SH-SY5Y (cell line): ENCODE measurements around the gene CDHR1.

Source experiments
- GATA2 ChIP-seq: IDR thresholded peaks from 2 replicates; pipeline ENCODE4 v1.6.1; 2011; ENCODE audit warnings: mild to moderate bottlenecking, low read depth, low read length
- GATA3 ChIP-seq: IDR thresholded peaks from 2 replicates; pipeline ENCODE4 v1.6.1; 2011; ENCODE audit warnings: low read depth, mild to moderate bottlenecking, low read length, moderate library complexity

Gene CDHR1

GRCh38 chr10:84230359-84230758, 36.0 kb downstream of the CDHR1 start:
- TF ChIP-seq GATA3 (no peak), GATA2 (no peak)

- TF ChIP-seq GATA2 (no peak), GATA3 (no peak)
Observed at GRCh38 chr10:84232376-84232775, 38.0 kb downstream of the CDHR1 start.

- TF ChIP-seq GATA3: no peak
- TF ChIP-seq GATA2: no peak
Observed at GRCh38 chr10:84233940-84234339, 39.6 kb downstream of the CDHR1 start.

- TF ChIP-seq GATA3: no peak
- no peak for TF ChIP-seq GATA2
Observed at GRCh38 chr10:84234479-84234878, 40.1 kb downstream of the CDHR1 start.

- TF ChIP-seq GATA2 (no peak), GATA3 (no peak)
Observed at GRCh38 chr10:84235096-84235495, 40.8 kb downstream of the CDHR1 start.

- TF ChIP-seq GATA2: no peak
- no peak for TF ChIP-seq GATA3
Observed at GRCh38 chr10:84236807-84237198, 42.5 kb downstream of the CDHR1 start.

GRCh38 chr10:84237199-84238051, 43.1 kb downstream of the CDHR1 start:
- TF ChIP-seq GATA2 (no peak), GATA3 (no peak)

- TF ChIP-seq GATA3 (no peak), GATA2 (no peak)
Observed at GRCh38 chr10:84238909-84239308, 44.6 kb downstream of the CDHR1 start.

- no peak for TF ChIP-seq GATA3
- no peak for TF ChIP-seq GATA2
Observed at GRCh38 chr10:84241185-84241790, 47.0 kb downstream of the CDHR1 start, which contains the start of gene LRIT1. LRIT1 (minus strand) TSS chr10:84241546; CDS start chr10:84241439, 107 bp downstream.

- TF ChIP-seq GATA2 (no peak), GATA3 (no peak)
Observed at GRCh38 chr10:84243759-84244158, 49.4 kb downstream of the CDHR1 start.

- no peak for TF ChIP-seq GATA2
- no peak for TF ChIP-seq GATA3
Observed at GRCh38 chr10:84244651-84245270, 50.4 kb downstream of the CDHR1 start, which contains the start of gene RGR. RGR (plus strand) TSS chr10:84245053; CDS start chr10:84245091, 38 bp downstream.

- no peak for TF ChIP-seq GATA3
- TF ChIP-seq GATA2: no peak
Observed at GRCh38 chr10:84247496-84247895, 53.2 kb downstream of the CDHR1 start.

- TF ChIP-seq GATA3 (no peak), GATA2 (no peak)
Observed at GRCh38 chr10:84248794-84249193, 54.5 kb downstream of the CDHR1 start.
